Mesodermal cell (in vitro differentiated cells): ENCODE data around the gene DOLK.
A peak's percentile ranks its signal among the peaks of the same experiment; 100 is the strongest.

ENCODE experiments used
- H3K27ac ChIP-seq: 2 replicates; pipeline ENCODE4 v1.7.0; 2013; ENCODE audit warnings: mild to moderate bottlenecking, low read depth, low read length, moderate library complexity; ENCODE audit not compliant: severe bottlenecking
- H3K36me3 ChIP-seq: 2 replicates; pipeline ENCODE4 v1.7.1; 2013; ENCODE audit warnings: mild to moderate bottlenecking, low read length, moderate library complexity; ENCODE audit not compliant: control insufficient read depth, insufficient read depth
- H3K4me1 ChIP-seq: one replicate; pipeline ENCODE4 v1.7.1; 2013; ENCODE audit warnings: mild to moderate bottlenecking, low read length; ENCODE audit not compliant: insufficient read depth, control insufficient read depth, poor library complexity, severe bottlenecking
- H3K4me3 ChIP-seq: 2 replicates; pipeline ENCODE4 v1.7.0; 2013; ENCODE audit warnings: low read length, control low read depth, mild to moderate bottlenecking; ENCODE audit not compliant: insufficient read depth, poor library complexity, severe bottlenecking; ENCODE audit errors: extremely low read depth
- H3K9me3 ChIP-seq: 2 replicates; pipeline ENCODE4 v1.7.1; 2013; ENCODE audit warnings: mild to moderate bottlenecking, low read length, moderate library complexity; ENCODE audit not compliant: control insufficient read depth
- WGBS, 2 experiments: methylation state at CpG; one replicate each; pipeline ENCODE4 v1.1.5; 2013; ENCODE audit warnings: missing lambda C conversion rate in 2 of 2; ENCODE audit not compliant: insufficient coverage in 2 of 2; 5-methylcytosine and 5-hydroxymethylcytosine counted together

The DOLK gene

DNA sequence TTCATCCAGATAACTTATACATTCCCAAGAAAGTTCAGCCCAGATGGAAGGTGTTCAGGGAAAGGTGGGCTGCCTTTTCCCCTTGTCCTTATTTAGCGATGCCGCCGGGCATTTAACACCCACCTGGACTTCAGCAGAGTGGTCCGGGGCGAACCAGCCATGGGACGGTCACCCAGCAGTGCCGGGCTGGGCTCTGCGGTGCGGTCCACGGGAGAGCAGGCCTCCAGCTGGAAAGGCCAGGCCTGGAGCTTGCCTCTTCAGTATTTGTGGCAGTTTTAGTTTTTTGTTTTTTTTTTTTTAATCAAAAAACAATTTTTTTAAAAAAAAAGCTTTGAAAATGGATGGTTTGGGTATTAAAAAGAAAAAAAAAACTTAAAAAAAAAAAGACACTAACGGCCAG lies 30.7 kb downstream of the DOLK start:
- Histone ChIP-seq H3K9me3 (no peaks in the 10 kb centered on the region), H3K4me3 (no peak overlapping the region), H3K4me1 (peaks cover 55% of the 10 kb centered on the region), H3K27ac (no peak overlapping the region), H3K36me3 (peaks cover 70% of the 10 kb centered on the region)
- WGBS, 2 experiments = 100% methylated on average over 8 of the region's 11 CpGs

DNA sequence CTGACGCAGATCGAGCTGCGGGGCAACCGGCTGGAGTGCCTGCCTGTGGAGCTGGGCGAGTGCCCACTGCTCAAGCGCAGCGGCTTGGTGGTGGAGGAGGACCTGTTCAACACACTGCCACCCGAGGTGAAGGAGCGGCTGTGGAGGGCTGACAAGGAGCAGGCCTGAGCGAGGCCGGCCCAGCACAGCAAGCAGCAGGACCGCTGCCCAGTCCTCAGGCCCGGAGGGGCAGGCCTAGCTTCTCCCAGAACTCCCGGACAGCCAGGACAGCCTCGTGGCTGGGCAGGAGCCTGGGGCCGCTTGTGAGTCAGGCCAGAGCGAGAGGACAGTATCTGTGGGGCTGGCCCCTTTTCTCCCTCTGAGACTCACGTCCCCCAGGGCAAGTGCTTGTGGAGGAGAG lies 31.2 kb downstream of the DOLK start:
- no peak overlapping the region for H3K27ac ChIP-seq
- no peak overlapping the region for H3K4me3 ChIP-seq
- peaks cover 70% of the 10 kb centered on the region for H3K36me3 ChIP-seq
- peaks cover 55% of the 10 kb centered on the region for H3K4me1 ChIP-seq
- 97 to 100% methylated on average over 8 to 18 of the region's 18 CpGs for WGBS, 2 experiments
- H3K9me3 ChIP-seq = no peaks in the 10 kb centered on the region

DNA sequence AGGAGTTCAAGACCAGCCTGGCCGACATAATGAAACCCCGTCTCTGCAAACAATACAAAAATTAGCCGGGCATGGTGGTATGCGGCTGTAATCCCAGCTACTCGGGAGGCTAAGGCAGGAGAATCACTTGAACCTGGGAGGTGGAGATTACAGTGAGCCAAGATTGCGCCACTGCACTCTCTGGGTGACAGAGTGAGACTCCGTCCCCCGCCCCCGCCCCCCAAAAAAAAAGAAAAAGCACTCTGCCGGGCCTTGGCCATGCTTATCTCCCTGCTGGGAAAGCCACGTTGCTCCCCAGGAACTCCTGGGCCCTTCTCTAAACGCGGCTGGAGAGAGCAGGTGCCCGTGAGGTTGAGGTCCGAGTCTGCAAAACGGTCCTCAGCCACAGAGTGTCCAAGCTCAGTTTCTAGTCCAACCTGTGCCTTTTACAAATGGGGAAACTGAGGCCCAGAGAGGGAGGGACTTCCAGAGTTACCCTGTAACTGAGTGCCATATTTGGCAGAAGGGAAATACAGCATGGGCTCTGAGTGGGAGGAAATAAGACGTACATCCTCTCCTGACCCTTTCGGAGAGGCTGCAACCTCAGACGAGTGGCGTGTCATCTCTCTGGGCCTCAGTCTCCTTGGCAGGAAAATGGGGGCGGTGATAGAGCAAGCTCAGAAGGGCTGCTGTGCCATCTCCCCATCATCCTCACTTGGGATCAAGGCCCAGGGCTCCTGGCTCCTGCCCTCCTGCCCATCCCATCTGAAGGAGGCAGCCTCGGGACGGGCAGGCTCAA lies 33.2 kb downstream of the DOLK start:
- H3K36me3 ChIP-seq = peaks cover 84% of the 10 kb centered on the region
- no peaks in the 10 kb centered on the region for H3K9me3 ChIP-seq
- H3K27ac ChIP-seq = no peak overlapping the region
- WGBS, 2 experiments = 91 to 94% methylated on average over 20 to 23 of the region's 23 CpGs
- H3K4me1 ChIP-seq = peaks cover 55% of the 10 kb centered on the region
- H3K4me3 ChIP-seq = no peak overlapping the region

DNA sequence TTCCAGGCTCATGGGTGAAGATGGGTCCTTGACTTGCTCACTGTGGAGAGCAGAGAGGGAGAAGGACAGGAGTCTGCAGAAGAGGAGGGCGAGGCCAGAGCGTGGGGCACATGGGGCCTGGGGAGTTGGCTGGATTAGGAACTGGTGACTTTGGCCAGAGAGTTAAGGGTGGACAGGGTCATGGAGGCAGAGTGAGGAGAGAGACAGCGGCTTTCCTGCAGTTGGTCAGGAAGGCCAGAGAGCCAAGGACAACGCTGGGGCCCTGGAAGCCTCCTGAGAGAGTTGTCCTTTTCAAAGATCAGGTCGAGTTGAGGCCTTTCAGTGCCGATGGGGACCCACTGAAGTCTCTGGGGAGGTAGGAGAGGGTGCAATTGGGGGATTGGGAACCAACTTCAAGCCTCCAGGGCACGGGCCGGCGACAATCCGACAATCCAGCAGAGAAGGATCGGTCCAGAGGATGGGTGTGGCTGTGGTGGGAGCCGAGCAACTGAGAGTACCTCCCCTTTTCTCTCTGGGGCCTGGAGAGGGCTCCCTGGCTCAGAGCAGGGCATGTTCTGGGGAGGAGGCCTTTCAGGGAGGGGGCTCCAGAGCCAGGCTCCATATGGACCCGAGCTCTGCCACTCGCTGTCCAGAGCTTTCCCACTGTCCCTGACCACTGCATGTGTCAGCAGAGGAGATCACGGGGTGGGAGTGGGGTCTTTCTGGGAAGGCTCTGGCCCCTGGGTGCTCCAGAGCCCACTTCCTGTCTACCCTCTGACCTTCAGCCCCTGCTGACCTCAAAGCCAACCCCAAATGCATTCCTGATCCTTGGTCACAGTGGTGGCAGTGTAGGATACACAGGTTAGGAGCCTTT lies 34.1 kb downstream of the DOLK start:
- H3K36me3 ChIP-seq = peaks cover 85% of the 10 kb centered on the region
- no peak overlapping the region for H3K4me3 ChIP-seq
- H3K4me1 ChIP-seq = peaks cover 53% of the 10 kb centered on the region
- 90 to 91% methylated on average over 12 to 13 of the region's 15 CpGs for WGBS, 2 experiments
- H3K9me3 ChIP-seq = no peaks in the 10 kb centered on the region
- peak overlapping the region; percentile 97 for H3K27ac ChIP-seq

DNA sequence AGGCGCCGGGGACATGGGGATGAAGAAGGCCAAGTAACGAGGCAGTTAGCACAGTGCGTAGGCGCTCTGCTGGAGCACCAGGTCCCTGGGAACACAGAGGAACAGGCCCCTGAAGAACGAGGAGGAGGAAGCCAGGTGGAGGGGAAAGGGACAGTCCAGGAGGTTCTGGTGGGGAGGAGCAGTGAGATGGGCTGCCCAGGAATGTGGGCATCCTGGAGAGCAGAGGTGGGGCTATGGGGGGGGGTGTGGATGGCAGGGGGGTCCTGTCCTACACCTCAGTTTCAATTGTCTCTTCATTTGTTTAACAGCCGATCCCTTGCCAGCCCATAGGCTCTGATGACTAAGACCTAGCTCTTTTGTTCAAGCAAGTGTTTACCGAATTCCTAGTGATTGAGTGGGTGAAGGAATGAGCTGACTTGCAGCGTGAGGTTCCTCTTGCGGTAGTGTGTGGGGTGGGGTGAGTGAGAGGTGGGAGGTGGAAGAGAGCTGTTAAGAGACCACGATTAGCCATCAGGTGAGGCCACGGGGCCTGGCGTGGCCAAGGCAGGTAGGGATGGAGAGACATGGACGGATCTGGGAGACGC lies 35.0 kb downstream of the DOLK start:
- Histone ChIP-seq H3K27ac (peak overlapping the region; percentile 97), H3K36me3 (peaks cover 85% of the 10 kb centered on the region), H3K4me1 (peaks cover 53% of the 10 kb centered on the region), H3K4me3 (peak overlapping the region; percentile 2), H3K9me3 (no peaks in the 10 kb centered on the region)
- WGBS, 2 experiments = 79 to 83% methylated on average over 14 of the region's 15 CpGs

DNA sequence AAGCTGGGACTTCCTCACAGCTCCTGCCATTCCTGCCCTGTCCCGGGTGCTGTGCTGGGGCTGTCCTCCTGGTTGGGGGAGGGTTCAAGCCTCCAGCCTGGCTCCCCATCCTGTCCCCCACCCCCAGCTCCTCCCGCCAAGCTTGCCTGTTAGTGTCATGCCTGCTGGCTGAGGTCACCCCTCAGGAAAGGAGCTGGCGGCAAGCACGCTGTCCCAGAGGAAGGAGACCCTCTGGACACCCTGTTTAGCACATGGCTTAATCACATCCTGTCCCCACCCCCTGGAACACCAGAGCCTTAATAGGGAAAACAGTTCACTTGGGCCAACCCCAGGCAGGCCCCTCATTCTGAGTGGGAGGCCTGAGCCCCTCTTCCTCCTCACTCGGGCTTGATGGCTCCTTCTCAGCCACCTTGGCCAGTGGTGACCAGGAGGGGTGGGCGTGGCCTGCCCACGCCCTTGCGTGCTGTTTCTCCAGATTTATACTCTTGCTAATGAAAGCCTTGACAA lies 35.8 kb downstream of the DOLK start:
- Histone ChIP-seq H3K9me3 (no peaks in the 10 kb centered on the region), H3K36me3 (peaks cover 85% of the 10 kb centered on the region), H3K27ac (peak overlapping the region; percentile 97), H3K4me3 (no peak overlapping the region), H3K4me1 (peaks cover 52% of the 10 kb centered on the region)
- WGBS, 2 experiments = 27 to 35% methylated on average over 2 to 8 of the region's 8 CpGs

DNA sequence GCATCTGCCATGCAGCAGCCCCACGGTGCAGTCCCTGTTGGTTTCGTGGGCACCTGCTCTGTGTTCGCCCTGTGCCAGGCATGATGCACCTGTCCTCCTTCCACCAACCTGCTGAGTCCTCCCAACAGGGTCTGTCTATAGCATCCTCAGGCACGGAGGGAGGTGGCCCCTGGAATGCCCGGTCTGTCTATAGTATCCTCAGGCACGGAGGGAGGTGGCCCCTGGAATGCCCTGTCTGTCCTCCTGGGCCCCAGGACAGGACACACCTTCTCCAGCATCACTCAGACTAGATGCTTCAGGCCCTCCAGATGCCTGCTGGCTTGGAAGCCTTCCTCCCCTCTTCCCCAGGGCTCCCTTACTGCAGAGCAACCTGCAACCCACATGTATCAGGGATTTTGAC lies 36.5 kb downstream of the DOLK start:
- peak overlapping the region; percentile 97 for H3K27ac ChIP-seq
- H3K36me3 ChIP-seq = peaks cover 82% of the 10 kb centered on the region
- H3K4me3 ChIP-seq = no peak overlapping the region
- no peaks in the 10 kb centered on the region for H3K9me3 ChIP-seq
- H3K4me1 ChIP-seq = peaks cover 45% of the 10 kb centered on the region
- 81 to 98% methylated on average over 3 to 6 of the region's 6 CpGs for WGBS, 2 experiments

DNA sequence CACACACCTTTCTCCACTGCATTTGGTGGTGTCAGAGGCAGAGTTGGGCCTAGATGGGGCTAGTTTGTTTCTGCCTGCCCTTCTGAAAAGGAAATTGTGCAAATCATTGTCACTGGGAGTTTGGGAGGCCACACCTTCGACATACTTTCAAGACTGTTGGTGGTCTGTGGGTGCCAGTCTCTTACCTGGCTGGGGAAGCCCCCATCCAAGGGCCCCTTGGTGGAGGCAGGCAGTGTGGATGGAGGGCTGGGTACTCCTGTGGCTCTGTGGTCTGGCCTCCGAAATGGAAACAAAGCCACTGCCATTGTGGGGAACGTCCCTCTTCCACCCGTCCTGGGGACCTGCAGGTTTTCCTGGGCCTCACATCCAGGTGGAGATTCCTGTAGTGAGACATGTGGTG lies 37.5 kb downstream of the DOLK start:
- Histone ChIP-seq H3K4me3 (no peak overlapping the region), H3K4me1 (peaks cover 39% of the 10 kb centered on the region), H3K36me3 (peaks cover 80% of the 10 kb centered on the region), H3K9me3 (no peaks in the 10 kb centered on the region), H3K27ac (no peak overlapping the region)
- WGBS, 2 experiments = 100% methylated on average over 2 to 4 of the region's 4 CpGs

DNA sequence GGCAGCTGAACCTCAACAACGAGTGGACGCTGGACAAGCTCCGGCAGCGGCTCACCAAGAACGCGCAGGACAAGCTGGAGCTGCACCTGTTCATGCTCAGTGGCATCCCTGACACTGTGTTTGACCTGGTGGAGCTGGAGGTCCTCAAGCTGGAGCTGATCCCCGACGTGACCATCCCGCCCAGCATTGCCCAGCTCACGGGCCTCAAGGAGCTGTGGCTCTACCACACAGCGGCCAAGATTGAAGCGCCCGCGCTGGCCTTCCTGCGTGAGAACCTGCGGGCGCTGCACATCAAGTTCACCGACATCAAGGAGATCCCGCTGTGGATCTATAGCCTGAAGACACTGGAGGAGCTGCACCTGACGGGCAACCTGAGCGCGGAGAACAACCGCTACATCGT lies 39.0 kb downstream of the DOLK start:
- no peak overlapping the region for H3K27ac ChIP-seq
- H3K36me3 ChIP-seq = peaks cover 73% of the 10 kb centered on the region
- H3K9me3 ChIP-seq = no peaks in the 10 kb centered on the region
- peaks cover 32% of the 10 kb centered on the region for H3K4me1 ChIP-seq
- 97% methylated on average over 24 of the region's 24 CpGs for WGBS, 2 experiments
- no peak overlapping the region for H3K4me3 ChIP-seq

DNA sequence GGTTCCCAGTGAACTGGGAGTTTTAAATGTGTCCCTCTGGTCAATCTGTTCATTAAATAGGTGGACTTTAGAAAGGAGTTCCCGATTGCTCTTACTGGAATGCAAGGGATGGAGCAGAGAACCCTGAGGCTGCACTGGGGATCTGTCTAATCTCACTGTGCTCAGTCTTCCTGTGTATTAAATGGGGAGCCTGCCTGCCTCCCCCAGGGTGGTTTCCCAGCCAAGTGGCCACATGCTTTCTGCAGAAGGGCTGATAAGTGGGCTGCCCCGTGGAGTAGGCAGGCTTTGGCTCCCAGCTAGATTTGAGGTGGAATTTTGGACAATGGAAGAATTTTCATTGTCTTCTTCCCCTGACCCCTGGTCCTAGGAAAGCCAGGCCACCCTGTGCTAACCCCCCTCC lies 40.7 kb downstream of the DOLK start:
- H3K36me3 ChIP-seq = peaks cover 72% of the 10 kb centered on the region

More for the DNA sequence above, 40.7 kb downstream of the DOLK start:
- Histone ChIP-seq H3K4me3 (no peak overlapping the region), H3K27ac (no peak overlapping the region), H3K4me1 (peaks cover 28% of the 10 kb centered on the region), H3K9me3 (no peaks in the 10 kb centered on the region)
- 80 to 100% methylated on average over 2 of the region's 2 CpGs for WGBS, 2 experiments
